ENCODE results near the gene ARAF. TPM values are rescaled to one million over a fixed set of nuclear protein-coding genes. Genes with fewer than 3 reads are reported as not detected.
A peak's percentile ranks its signal among the peaks of the same experiment; 100 is the strongest.

The ARAF gene
- total RNA-seq, 4 donors from 2014 or later = 34.0 to 59.4 (median 45.8) TPM

- intact Hi-C loops (cut with DNase I) = no loop called here
- Histone ChIP-seq H3K27me3 (no peaks in the 10 kb centered on the region), H3K4me1 (peaks cover 0 to 13% of the 10 kb centered on the region in 2 donors), H3K9me3 (no peaks in the 10 kb centered on the region), H3K4me3 (replicated peaks in 1 of 3) (no peak overlapping the region), H3K36me3 (peaks cover 16 to 33% of the 10 kb centered on the region in 2 donors), H3K27ac (no peak overlapping the region)
- 90 to 96% methylated on average over 10 to 13 of the region's 13 CpGs for WGBS, 2 donors
- DNase-seq = no peak
- TF ChIP-seq POLR2A (IDR thresholded peaks at IDR 0.05) (no peak), CTCF (IDR thresholded peaks at IDR 0.05) (no peak)
Measured at GRCh38 chrX:47571896-47572295, 10.9 kb downstream of the ARAF start.

- H3K27me3 ChIP-seq = no peaks in the 10 kb centered on the region
- H3K4me3 ChIP-seq (replicated peaks in 1 of 3) = no peak overlapping the region
- WGBS, 2 donors = 70 to 75% methylated on average over 8 to 9 of the region's 9 CpGs
- H3K4me1 ChIP-seq = peaks cover 0 to 13% of the 10 kb centered on the region in 2 donors
- no peak overlapping the region for H3K27ac ChIP-seq
- no peaks in the 10 kb centered on the region for H3K9me3 ChIP-seq
- intact Hi-C loops (cut with DNase I) = no loop called here
- no peak for DNase-seq
- peaks cover 11 to 26% of the 10 kb centered on the region in 2 donors for H3K36me3 ChIP-seq
- TF ChIP-seq POLR2A (IDR thresholded peaks at IDR 0.05) (no peak), CTCF (IDR thresholded peaks at IDR 0.05) (no peak)
Measured at GRCh38 chrX:47572773-47573340, 11.9 kb downstream of the ARAF start.

- no peak for DNase-seq
- peaks cover 11 to 21% of the 10 kb centered on the region in 2 donors for H3K36me3 ChIP-seq
Measured at GRCh38 chrX:47573341-47574075, 12.5 kb downstream of the ARAF start.

GRCh38 chrX:47574076-47574546, 13.1 kb downstream of the ARAF start:
- Histone ChIP-seq H3K27ac (peak overlapping the region in 1 of 3 donors; percentile 36), H3K36me3 (peaks cover 7 to 15% of the 10 kb centered on the region in 2 donors), H3K4me1 (peaks cover 0 to 13% of the 10 kb centered on the region in 2 donors), H3K27me3 (no peaks in the 10 kb centered on the region), H3K4me3 (replicated peaks in 1 of 3) (no peak overlapping the region), H3K9me3 (no peaks in the 10 kb centered on the region)
- TF ChIP-seq POLR2A (IDR thresholded peaks at IDR 0.05) = no peak
- TF ChIP-seq CTCF (IDR thresholded peaks at IDR 0.05) = no peak
- WGBS, 2 donors = no CpG with 5 or more reads among the region's 41 CpGs
- DNase-seq = no peak
- intact Hi-C loops (cut with DNase I) = no loop called here

More at GRCh38 chrX:47573341-47574075, 12.5 kb downstream of the ARAF start:
- H3K4me1 ChIP-seq = peaks cover 0 to 13% of the 10 kb centered on the region in 2 donors
- H3K27me3 ChIP-seq = no peaks in the 10 kb centered on the region
- no peak overlapping the region for H3K4me3 ChIP-seq (replicated peaks in 1 of 3)
- 27 to 30% methylated on average over 7 of the region's 20 CpGs for WGBS, 2 donors
- intact Hi-C loops (cut with DNase I) = no loop called here
- no peaks in the 10 kb centered on the region for H3K9me3 ChIP-seq
- H3K27ac ChIP-seq = peak overlapping the region in 1 of 3 donors; percentile 36
- TF ChIP-seq CTCF (IDR thresholded peaks at IDR 0.05) (no peak), POLR2A (IDR thresholded peaks at IDR 0.05) (no peak)
